Neuron (in vitro differentiated cells): ENCODE data around the gene OR2T1.
"Not testable (repeated sequence)": the region's sequence is repeated elsewhere in the genome, so short reads cannot be mapped to it uniquely, and the experiment has no call there.

Experiments used
- H2AFZ ChIP-seq: one replicate; pipeline ENCODE4 v1.6.1; 2013; ENCODE audit warnings: low read depth, mild to moderate bottlenecking, inconsistent platforms, low read length, moderate library complexity
- H3K27me3 ChIP-seq: one replicate; pipeline ENCODE4 v1.6.1; 2013; ENCODE audit warnings: low read length; ENCODE audit not compliant: insufficient read depth
- H3K36me3 ChIP-seq: one replicate; pipeline ENCODE4 v1.6.1; 2013; ENCODE audit warnings: low read length; ENCODE audit not compliant: insufficient read depth
- H3K4me1 ChIP-seq: one replicate; pipeline ENCODE4 v1.6.1; 2013; ENCODE audit warnings: low read length; ENCODE audit not compliant: insufficient read depth
- H3K4me3 ChIP-seq: 2 replicates; pipeline ENCODE4 v1.5.1; 2013; ENCODE audit warnings: mild to moderate bottlenecking, low read length, moderate library complexity
- H3K9me3 ChIP-seq: one replicate; pipeline ENCODE4 v1.6.1; 2013; ENCODE audit warnings: low read length

The OR2T1 gene

DNA sequence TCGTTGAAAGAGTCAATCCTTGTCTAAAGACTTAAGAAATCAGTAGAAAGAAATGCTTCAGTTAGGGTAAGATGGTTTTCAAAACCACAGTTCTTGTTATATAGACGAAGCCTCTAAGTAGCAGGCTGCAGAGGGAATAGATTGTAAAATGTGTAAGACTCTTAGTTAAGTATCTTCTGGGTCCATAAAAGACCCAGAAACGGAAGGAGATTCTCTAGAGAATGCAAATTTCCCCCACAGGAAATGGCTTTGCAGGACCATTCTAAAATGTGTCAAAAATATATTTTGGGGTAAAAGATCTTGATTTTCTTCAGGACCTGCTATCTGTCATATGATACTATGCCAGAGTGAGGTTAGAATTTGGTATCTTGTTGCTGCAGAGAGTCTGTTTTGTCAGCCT lies 13.4 kb downstream of the OR2T1 start:
- Histone ChIP-seq H3K9me3 (no peaks in the 10 kb centered on the region), H3K27me3 (no peaks in the 10 kb centered on the region), H3K4me3 (no peak overlapping the region), H2AFZ (no peak overlapping the region), H3K36me3 (no peaks in the 10 kb centered on the region), H3K4me1 (no peaks in the 10 kb centered on the region)

DNA sequence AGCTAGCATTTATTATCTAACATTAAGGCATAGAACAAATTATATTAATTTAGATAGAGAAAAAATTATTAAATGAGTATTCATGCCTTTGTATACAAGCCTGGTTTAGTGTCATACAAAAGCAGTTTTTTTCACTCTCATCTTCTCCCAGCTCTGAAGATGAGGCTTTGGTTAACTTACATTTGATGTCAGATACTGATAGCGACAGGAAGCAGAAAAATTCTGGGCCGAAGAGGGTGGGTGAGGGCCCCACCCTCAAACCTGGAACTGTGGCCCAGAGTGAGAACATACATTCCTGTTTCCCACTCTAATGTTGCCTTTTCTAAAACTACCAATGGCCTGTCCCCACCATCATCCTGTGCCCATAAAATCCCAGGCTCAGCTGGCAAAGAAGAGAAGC lies 15.0 kb downstream of the OR2T1 start:
- H3K27me3 ChIP-seq = no peaks in the 10 kb centered on the region
- no peaks in the 10 kb centered on the region for H3K4me1 ChIP-seq
- H2AFZ ChIP-seq = no peak overlapping the region
- H3K36me3 ChIP-seq = no peaks in the 10 kb centered on the region
- no peaks in the 10 kb centered on the region for H3K9me3 ChIP-seq
- no peak overlapping the region for H3K4me3 ChIP-seq

DNA sequence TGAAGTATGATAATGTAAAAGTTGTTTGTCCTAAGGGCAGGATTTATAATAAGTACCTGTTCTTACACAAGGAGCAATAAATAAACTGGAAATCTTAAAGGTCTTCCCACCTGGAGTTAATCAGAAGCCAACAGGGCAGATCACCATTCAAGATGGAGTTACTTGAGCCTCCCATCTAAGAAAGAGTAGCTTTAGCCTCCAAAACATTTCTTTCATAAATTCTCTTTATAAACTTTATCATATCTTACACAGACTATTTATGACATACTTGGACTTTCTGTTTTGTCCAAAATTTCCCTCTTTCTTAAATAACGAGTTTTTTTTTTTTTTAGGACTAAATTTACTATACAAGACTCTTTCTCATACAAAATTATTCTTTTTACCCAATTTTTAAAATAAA lies 18.5 kb downstream of the OR2T1 start:
- Histone ChIP-seq H3K4me1 (no peaks in the 10 kb centered on the region), H3K36me3 (no peaks in the 10 kb centered on the region), H2AFZ (no peak overlapping the region), H3K27me3 (no peaks in the 10 kb centered on the region), H3K4me3 (no peak overlapping the region), H3K9me3 (no peaks in the 10 kb centered on the region)

DNA sequence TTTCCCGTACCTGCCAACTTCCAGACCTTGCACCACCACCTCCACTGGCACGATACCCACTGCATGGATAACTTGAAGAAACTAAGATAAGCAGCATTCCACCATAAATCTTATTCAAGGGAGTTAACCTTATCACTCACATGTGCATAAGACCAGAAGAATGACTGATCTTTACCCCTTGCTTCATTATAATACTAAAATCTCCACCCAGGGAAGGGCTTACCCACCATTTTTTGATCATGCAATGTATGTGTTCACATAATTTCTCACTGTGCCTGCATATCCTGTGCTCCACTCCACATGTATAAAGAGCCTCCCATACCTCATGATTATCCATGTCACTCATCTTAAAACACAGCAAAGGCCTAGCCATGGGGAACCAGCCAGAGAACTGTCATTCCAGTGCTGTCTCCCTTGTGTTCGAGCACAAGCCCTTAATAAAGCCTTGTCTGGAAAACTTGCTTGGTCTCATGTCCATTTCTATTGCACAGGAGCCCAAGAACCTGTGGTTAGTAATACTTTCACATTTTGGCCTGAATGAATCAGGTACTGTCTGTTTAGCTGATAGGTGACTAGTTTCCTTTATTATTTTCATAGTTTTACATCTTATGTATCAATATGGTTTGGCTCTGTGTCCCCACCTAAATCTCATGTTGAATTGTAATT lies 24.8 kb downstream of the OR2T1 start:
- H3K36me3 ChIP-seq, H3K27me3 ChIP-seq, H3K4me3 ChIP-seq, H3K4me1 ChIP-seq, H2AFZ ChIP-seq, H3K9me3 ChIP-seq: not testable (repeated sequence)

GRCh38 chr1:248428192-248428533 lies 25.3 kb downstream of the OR2T1 start:
- H3K9me3 ChIP-seq, H3K27me3 ChIP-seq, H3K4me3 ChIP-seq, H3K36me3 ChIP-seq, H3K4me1 ChIP-seq, H2AFZ ChIP-seq: not testable (repeated sequence)

DNA sequence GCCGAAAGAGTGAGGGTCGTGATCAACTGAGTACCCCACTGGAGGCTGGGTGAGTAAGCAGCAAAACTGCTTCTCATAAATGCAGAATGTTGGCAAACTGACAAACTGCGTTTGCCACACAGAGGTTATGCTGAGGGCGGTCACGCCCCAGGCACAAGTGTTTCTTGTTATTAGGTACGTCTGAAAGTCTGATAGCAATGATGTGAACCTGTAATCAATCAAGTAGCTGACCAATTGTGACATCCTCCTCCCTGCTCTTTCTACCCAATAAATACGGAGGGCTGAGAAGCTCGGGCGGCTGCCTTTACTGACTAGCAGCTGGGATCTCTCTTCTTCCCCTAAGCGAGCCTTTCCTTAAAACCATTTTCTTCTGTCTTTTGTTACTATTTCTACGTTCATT lies 28.8 kb downstream of the OR2T1 start:
- not testable (repeated sequence) for H3K9me3 ChIP-seq, H2AFZ ChIP-seq, H3K36me3 ChIP-seq, H3K27me3 ChIP-seq, H3K4me3 ChIP-seq, H3K4me1 ChIP-seq

DNA sequence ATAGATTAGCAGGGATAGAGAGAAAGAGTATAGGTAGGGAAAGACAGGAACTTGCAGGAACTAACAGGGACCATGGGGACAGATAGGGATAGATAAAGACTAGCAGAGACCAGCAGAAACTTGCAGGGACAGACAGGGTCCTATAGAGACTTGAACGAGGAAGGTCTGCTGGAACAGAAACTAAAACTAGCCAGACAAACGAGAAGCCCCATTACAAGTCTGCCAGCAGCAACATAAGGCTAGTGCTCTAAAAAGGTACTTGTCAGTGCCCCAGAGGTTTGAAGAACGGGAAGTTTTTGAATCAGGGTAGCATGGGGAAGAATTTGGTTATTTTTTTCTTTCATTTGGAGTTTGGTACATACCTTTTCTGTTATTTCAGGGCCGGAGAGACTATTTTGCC lies 29.4 kb downstream of the OR2T1 start:
- H3K27me3 ChIP-seq = not testable (repeated sequence)

GRCh38 chr1:248433811-248434415 lies 31.1 kb downstream of the OR2T1 start:
- H3K4me1 ChIP-seq, H3K27me3 ChIP-seq, H3K4me3 ChIP-seq, H2AFZ ChIP-seq, H3K36me3 ChIP-seq, H3K9me3 ChIP-seq: not testable (repeated sequence)

More for the DNA sequence above, 29.4 kb downstream of the OR2T1 start:
- not testable (repeated sequence) for H2AFZ ChIP-seq, H3K4me1 ChIP-seq, H3K9me3 ChIP-seq, H3K4me3 ChIP-seq, H3K36me3 ChIP-seq

DNA sequence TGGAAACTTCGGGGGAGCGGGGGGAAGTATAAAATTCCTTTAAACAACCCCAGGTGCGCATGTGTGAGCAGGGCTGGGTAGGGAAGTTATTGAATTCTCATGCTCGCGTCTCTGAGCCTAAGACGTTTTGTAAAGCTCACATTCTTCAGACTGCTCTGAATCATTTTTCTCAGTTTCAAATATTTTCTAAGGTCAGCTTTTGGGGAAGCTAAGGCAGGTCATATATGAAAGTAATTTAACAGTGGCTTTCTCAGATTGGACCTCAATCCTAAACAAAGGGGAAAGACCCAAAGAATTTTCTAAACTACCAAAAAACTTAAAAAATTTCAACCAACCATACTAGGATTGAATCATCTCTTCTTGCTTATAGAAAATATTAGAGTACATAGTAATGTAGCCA lies 32.1 kb downstream of the OR2T1 start:
- not testable (repeated sequence) for H3K27me3 ChIP-seq, H3K4me3 ChIP-seq, H3K9me3 ChIP-seq, H2AFZ ChIP-seq, H3K36me3 ChIP-seq, H3K4me1 ChIP-seq

DNA sequence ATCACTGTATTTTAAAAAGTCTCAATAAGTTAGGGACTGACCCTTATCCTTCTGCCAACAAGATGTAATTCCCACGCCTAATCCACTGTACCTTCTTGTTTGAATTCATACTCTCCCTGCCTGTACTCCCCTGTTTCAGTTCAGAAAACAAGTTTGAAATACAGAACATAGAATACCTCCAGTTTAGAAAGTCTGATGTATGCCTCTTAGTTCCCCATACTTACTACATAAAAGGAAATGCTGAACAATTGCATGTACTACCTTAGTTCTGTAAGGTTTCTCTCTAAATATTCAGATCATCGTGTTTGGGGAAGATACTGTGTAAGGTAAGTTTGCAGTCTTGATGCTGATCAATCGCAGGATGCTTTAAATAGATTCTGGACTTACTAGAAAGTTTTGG lies 33.5 kb downstream of the OR2T1 start:
- not testable (repeated sequence) for H2AFZ ChIP-seq, H3K4me1 ChIP-seq, H3K4me3 ChIP-seq, H3K27me3 ChIP-seq, H3K36me3 ChIP-seq, H3K9me3 ChIP-seq

- not testable (repeated sequence) for H3K4me3 ChIP-seq, H3K36me3 ChIP-seq, H3K9me3 ChIP-seq, H3K27me3 ChIP-seq, H2AFZ ChIP-seq, H3K4me1 ChIP-seq
Measured at GRCh38 chr1:248438668-248439067, 35.8 kb downstream of the OR2T1 start.

DNA sequence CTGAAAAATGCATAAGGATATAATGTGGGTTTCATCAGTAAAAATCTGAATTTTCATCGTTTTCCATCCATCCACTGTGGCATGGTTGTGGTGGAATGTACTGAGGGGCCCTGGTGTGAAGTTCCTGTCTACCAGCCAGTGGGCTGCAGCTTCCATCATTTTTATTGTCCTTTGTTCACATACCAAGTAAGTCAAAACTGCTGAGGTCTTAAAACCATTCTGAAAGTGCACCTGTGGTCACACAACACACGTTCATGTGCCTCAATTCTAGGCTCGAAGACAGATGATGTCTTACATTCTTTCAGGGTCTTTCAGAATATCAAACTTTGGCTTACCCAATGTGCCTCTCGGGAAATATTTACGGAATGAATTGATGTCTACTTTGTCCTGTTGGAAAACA lies 36.4 kb downstream of the OR2T1 start:
- H3K4me3 ChIP-seq, H3K9me3 ChIP-seq, H2AFZ ChIP-seq: not testable (repeated sequence)

DNA sequence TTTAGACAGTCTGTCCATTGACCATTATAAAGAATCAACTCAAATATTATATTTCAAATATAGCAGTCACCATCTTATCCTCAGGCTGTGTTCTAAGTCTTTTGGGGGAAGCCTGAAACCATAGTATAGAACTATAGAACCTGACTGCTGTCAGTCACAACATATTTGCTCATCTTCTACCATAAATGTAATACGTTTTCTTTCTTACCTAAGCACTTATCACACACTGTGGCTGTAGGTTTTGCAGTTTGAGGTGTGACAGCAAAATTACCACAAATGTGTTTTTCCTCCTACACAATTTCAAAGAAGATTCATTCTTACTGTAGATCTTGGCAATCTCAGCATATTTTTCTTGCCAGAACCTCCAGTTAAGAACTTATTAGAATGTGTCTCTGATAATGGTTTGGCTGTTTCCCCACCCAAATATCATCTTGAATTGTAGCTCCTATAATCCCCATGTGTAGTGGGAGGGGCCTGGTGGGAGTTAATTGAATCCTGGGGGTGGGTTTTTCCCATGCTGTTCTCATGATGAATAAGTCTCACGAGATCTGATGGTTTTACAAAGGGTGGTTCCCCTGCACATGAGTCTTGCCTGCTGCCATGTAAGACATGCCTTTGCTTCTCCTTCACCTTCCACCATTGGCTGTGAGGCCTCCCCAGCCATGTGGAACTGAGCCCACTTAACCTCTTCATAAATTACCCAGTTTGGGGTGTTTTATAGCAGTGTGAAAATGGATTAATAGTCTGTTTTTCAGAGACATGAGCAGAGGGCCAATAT lies 39.8 kb downstream of the OR2T1 start:
- H3K4me3 ChIP-seq = not testable (repeated sequence)

More for the DNA sequence above, 36.4 kb downstream of the OR2T1 start:
- not testable (repeated sequence) for H3K4me1 ChIP-seq, H3K36me3 ChIP-seq, H3K27me3 ChIP-seq

GRCh38 chr1:248444603-248445002 lies 41.8 kb downstream of the OR2T1 start:
- H2AFZ ChIP-seq, H3K27me3 ChIP-seq, H3K9me3 ChIP-seq, H3K36me3 ChIP-seq, H3K4me1 ChIP-seq, H3K4me3 ChIP-seq: not testable (repeated sequence)

More for the DNA sequence above, 39.8 kb downstream of the OR2T1 start:
- H3K9me3 ChIP-seq, H3K36me3 ChIP-seq, H2AFZ ChIP-seq, H3K4me1 ChIP-seq, H3K27me3 ChIP-seq: not testable (repeated sequence)
